K562 (cell line): ENCODE results near the gene PIP5K1B. TPM values are rescaled to one million over a fixed set of nuclear protein-coding genes. Genes with fewer than 3 reads are reported as not detected.
A peak's percentile ranks its signal among the peaks of the same experiment; 100 is the strongest.

Source experiments
- ADNP ChIP-seq: fragments of 200-800 bp; sonication (Bioruptor generic); IDR thresholded peaks from 2 replicates; pipeline ENCODE4 v1.6.1; 2016; ENCODE audit warnings: missing genetic modification characterization, missing compliant biosample characterization
- BRCA1 ChIP-seq, 2 experiments: fragments of 450-650 bp in 1 of 2; sonication (generic) in 1 of 2; formaldehyde crosslinking in 1 of 2; IDR thresholded peaks; 2 replicates each; pipeline versions ENCODE4 v1.5.0 to v1.6.1; 2017 to 2020; ENCODE audit warnings: mild to moderate bottlenecking in 1 of 2, missing genetic modification reagents in 1 of 2
- ELF1 ChIP-seq: fragments of 200-800 bp; sonication (Bioruptor generic); IDR thresholded peaks from 2 replicates; pipeline ENCODE4 v1.6.1; 2016; ENCODE audit warnings: missing genetic modification characterization, missing compliant biosample characterization
- EP300 ChIP-seq: IDR thresholded peaks from 2 replicates; pipeline ENCODE4 v1.6.1; 2012; ENCODE audit warnings: low read length, improper control_type of control experiment
- GTF2E2 ChIP-seq: fragments of 200-800 bp; sonication (Bioruptor generic); IDR thresholded peaks from 2 replicates; pipeline ENCODE4 v1.6.1; 2016; ENCODE audit warnings: missing genetic modification characterization, missing compliant biosample characterization
- HNRNPK ChIP-seq: fragments of 200-400 bp; formaldehyde crosslinking; IDR thresholded peaks from one replicate; pipeline ENCODE4 v1.6.1; 2018; ENCODE audit warnings: mild to moderate bottlenecking, low read depth, low read length; ENCODE audit not compliant: poor library complexity, severe bottlenecking
- HSF4 ChIP-seq: fragments of 250-450 bp; sonication (Bioruptor Pico); IDR thresholded peaks from 2 replicates; pipeline ENCODE4 v2.1.2; 2022; ENCODE audit warnings: mild to moderate bottlenecking, moderate library complexity, borderline replicate concordance
- NFIC ChIP-seq: fragments of 450-650 bp; IDR thresholded peaks from 2 replicates; pipeline ENCODE4 v1.6.1; 2017; ENCODE audit warnings: mild to moderate bottlenecking, inconsistent platforms
- NRF1 ChIP-seq, 2 experiments: fragments of 450-650 bp; IDR thresholded peaks in 1 of 2; conservative IDR thresholded peaks in 1 of 2; 2 replicates each; pipeline ENCODE4 v1.6.1; 2014; ENCODE audit warnings: mild to moderate bottlenecking in 2 of 2
- PML ChIP-seq: IDR thresholded peaks from 2 replicates; pipeline ENCODE4 v1.6.1; 2012; ENCODE audit warnings: low read length, inconsistent platforms
- RB1 ChIP-seq: fragments of 450-650 bp; IDR thresholded peaks from 2 replicates; pipeline ENCODE4 v1.6.1; 2017; ENCODE audit warnings: low read depth, mild to moderate bottlenecking
- ZFP1 ChIP-seq: fragments of 450-650 bp; formaldehyde crosslinking; IDR thresholded peaks from 2 replicates; pipeline ENCODE4 v1.4.0; 2020; ENCODE audit warnings: mild to moderate bottlenecking, mixed read lengths
- ZNF253 ChIP-seq: fragments of 250-450 bp; sonication (Bioruptor Pico); conservative IDR thresholded peaks from 2 replicates; pipeline ENCODE4 v1.6.1; 2021; ENCODE audit warnings: mild to moderate bottlenecking
- polyA plus RNA-seq, 8 experiments: library from polyadenylated mRNA; depleted of rRNA in 4 of 8; stranded (reverse) in 5 of 8; unstranded in 3 of 8; fragments of >200 nt; fragmentation: Nextera tagmentation in 2 of 8; fragmentation: Illumina TruSeq in 1 of 8; extraction: Ambion mirVana in 2 of 8; extraction: Trizol in 1 of 8; gene quantifications; 2 replicates each; pipeline versions ENCODE4 v1.2.1 to v1.2.3, GENCODE V29; 2011 to 2014; ENCODE audit warnings: inconsistent platforms in 1 of 8, missing spikeins in 1 of 8
- total RNA-seq, 7 experiments: library from RNA; depleted of rRNA in 6 of 7; stranded (reverse); fragments of >200 nt in 6 of 7; fragmentation: Illumina TruSeq in 2 of 7; extraction: Trizol in 2 of 7; gene quantifications; 2 replicates each; pipeline versions ENCODE4 v1.2.1 to v1.2.3, GENCODE V29; 2011 to 2021; ENCODE audit warnings: low replicate concordance in 1 of 7
- TF ChIP-seq, protein P1 (sequence below): sonication (generic); formaldehyde crosslinking; IDR thresholded peaks from 2 replicates; pipeline ENCODE4 v1.8.1; 2023; ENCODE audit warnings: mild to moderate bottlenecking, missing genetic modification reagents
- TF ChIP-seq, protein P2 (sequence below), 2 experiments: fragments of 450-650 bp in 1 of 2; sonication (generic) in 1 of 2; formaldehyde crosslinking in 1 of 2; IDR thresholded peaks; 2 replicates each; pipeline versions ENCODE4 v1.7.1 to v1.9.0; 2016 to 2022; ENCODE audit warnings: inconsistent platforms in 1 of 2, mild to moderate bottlenecking in 1 of 2, missing genetic modification reagents in 1 of 2

Gene PIP5K1B
- total and polyA plus RNA-seq, 9 of the 15 experiments (the other 6 are each of a cell fraction or from before 2014, with no cell fraction given), result 3.1 to 12.9 (median 7.4) TPM

DNA sequence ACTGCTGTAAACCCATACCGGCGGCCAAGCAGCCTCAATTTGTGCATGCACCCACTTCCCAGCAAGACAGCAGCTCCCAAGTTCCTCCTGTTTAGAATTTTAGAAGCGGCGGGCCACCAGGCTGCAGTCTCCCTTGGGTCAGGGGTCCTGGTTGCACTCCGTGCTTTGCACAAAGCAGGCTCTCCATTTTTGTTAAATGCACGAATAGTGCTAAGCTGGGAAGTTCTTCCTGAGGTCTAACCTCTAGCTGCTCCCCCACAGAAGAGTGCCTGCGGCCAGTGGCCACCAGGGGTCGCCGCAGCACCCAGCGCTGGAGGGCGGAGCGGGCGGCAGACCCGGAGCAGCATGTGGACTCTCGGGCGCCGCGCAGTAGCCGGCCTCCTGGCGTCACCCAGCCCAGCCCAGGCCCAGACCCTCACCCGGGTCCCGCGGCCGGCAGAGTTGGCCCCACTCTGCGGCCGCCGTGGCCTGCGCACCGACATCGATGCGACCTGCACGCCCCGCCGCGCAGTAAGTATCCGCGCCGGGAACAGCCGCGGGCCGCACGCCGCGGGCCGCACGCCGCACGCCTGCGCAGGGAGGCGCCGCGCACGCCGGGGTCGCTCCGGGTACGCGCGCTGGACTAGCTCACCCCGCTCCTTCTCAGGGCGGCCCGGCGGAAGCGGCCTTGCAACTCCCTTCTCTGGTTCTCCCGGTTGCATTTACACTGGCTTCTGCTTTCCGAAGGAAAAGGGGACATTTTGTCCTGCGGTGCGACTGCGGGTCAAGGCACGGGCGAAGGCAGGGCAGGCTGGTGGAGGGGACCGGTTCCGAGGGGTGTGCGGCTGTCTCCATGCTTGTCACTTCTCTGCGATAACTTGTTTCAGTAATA lies 330.6 kb downstream of the PIP5K1B start, which contains the start of gene FXN (continued):
- TF ChIP-seq, protein P1, sequence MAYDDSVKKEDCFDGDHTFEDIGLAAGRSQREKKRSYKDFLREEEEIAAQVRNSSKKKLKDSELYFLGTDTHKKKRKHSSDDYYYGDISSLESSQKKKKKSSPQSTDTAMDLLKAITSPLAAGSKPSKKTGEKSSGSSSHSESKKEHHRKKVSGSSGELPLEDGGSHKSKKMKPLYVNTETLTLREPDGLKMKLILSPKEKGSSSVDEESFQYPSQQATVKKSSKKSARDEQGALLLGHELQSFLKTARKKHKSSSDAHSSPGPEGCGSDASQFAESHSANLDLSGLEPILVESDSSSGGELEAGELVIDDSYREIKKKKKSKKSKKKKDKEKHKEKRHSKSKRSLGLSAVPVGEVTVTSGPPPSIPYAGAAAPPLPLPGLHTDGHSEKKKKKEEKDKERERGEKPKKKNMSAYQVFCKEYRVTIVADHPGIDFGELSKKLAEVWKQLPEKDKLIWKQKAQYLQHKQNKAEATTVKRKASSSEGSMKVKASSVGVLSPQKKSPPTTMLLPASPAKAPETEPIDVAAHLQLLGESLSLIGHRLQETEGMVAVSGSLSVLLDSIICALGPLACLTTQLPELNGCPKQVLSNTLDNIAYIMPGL (CRISPR knock-in tag), result peak; percentile 58; the same call in 1 of the 2 replicates
- TF ChIP-seq NRF1 (conservative IDR thresholded peaks at IDR 0.05 in 1 of 2, IDR thresholded peaks at IDR 0.05 in 1 of 2) (peak; percentile 93 to 94), EP300 (no peak), PML (no peak), HSF4 (no peak; the same call in 1 of the 2 replicates), RB1 (peak; percentile 91), ELF1 (tag) (0 out of 2 replicates have a peak, but pooled peaks have one; percentile 22), ZNF253 (CRISPR knock-in tag) (no peak), NFIC (no peak), ZFP1 (no peak), HNRNPK (no peak), GTF2E2 (tag) (no peak), BRCA1 (IDR thresholded peaks at IDR 0.05) (no peak), BRCA1 (CRISPR knock-in tag; IDR thresholded peaks at IDR 0.05) (no peak), ADNP (tag) (peak; percentile 95)
- TF ChIP-seq, protein P2, sequence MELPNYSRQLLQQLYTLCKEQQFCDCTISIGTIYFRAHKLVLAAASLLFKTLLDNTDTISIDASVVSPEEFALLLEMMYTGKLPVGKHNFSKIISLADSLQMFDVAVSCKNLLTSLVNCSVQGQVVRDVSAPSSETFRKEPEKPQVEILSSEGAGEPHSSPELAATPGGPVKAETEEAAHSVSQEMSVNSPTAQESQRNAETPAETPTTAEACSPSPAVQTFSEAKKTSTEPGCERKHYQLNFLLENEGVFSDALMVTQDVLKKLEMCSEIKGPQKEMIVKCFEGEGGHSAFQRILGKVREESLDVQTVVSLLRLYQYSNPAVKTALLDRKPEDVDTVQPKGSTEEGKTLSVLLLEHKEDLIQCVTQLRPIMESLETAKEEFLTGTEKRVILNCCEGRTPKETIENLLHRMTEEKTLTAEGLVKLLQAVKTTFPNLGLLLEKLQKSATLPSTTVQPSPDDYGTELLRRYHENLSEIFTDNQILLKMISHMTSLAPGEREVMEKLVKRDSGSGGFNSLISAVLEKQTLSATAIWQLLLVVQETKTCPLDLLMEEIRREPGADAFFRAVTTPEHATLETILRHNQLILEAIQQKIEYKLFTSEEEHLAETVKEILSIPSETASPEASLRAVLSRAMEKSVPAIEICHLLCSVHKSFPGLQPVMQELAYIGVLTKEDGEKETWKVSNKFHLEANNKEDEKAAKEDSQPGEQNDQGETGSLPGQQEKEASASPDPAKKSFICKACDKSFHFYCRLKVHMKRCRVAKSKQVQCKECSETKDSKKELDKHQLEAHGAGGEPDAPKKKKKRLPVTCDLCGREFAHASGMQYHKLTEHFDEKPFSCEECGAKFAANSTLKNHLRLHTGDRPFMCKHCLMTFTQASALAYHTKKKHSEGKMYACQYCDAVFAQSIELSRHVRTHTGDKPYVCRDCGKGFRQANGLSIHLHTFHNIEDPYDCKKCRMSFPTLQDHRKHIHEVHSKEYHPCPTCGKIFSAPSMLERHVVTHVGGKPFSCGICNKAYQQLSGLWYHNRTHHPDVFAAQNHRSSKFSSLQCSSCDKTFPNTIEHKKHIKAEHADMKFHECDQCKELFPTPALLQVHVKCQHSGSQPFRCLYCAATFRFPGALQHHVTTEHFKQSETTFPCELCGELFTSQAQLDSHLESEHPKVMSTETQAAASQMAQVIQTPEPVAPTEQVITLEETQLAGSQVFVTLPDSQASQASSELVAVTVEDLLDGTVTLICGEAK (IDR thresholded peaks at IDR 0.05), result 0 out of 2 replicates have a peak, but pooled peaks have one; percentile 19
- TF ChIP-seq, protein P2 (CRISPR knock-in tag; IDR thresholded peaks at IDR 0.05), result no peak; the same call in 1 of the 2 replicates
